GM19468 (cell line): Measurements from ENCODE around the gene SORT1.
A peak's percentile ranks its signal among the peaks of the same experiment; 100 is the strongest.
"Not testable (repeated sequence)": the region's sequence is repeated elsewhere in the genome, so short reads cannot be mapped to it uniquely, and the experiment has no call there.

ENCODE experiments used
- ATAC-seq: cut with Tn5 transposase; IDR thresholded peaks from one replicate; pipeline ENCODE4 v1.9.1; 2021; ENCODE audit warnings: mild to moderate bottlenecking, moderate library complexity, moderate number of reproducible peaks; ENCODE audit not compliant: unreplicated experiment; ENCODE audit errors: extremely low read depth

SORT1 gene

DNA sequence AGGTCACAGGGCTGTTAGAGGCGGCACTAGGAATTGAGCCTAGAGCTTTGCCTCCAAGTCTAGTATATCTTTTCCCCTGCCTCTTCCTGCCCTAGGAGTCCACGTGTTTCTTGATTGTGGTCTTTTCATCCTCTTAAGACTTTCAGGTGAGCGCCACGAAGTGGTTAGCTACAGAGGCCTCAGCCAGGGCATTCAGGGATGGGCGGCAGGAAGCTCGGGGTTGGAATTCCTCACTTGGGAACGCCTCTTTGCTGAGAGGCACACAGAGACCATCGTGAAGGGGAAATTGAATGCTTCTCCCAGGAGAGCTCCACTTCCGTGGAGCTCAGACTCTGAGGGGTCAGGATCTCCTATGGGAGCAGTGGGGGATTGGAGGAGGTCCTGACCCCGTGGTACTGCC lies 91.7 kb downstream of the SORT1 start:
- not testable (repeated sequence) for ATAC-seq

DNA sequence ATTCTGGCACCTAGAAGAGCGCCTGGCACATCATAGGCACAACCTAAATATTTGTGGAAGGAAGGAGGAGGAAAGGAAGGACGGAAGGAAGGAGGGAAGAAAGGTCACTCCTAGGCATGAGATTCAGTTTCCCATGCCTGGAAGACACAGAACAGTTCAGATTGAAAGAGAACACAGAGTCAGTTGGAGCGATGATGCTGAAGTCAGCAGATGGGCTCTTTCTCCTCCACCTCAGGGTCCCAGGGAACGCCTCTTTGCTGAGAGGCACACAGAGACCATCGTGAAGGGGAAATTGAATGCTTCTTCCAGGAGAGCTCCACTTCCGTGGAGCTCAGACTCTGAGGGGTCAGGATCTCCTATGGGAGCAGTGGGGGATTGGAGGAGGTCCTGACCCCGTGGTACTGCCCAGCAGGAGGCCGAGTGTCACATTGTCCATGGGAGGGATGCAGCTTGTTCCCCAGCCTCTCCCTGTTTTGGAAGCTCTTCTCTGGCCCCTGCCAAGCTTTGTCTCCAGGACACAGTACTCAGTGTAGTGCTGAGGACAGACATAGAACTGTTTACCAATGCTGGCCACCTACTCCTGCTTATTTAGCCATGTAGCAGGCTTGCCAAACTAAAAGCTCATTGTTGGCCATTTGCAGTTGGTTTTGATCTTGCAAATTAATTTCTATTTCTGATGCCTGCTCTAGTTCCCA lies 93.3 kb downstream of the SORT1 start:
- ATAC-seq, result no peak

DNA sequence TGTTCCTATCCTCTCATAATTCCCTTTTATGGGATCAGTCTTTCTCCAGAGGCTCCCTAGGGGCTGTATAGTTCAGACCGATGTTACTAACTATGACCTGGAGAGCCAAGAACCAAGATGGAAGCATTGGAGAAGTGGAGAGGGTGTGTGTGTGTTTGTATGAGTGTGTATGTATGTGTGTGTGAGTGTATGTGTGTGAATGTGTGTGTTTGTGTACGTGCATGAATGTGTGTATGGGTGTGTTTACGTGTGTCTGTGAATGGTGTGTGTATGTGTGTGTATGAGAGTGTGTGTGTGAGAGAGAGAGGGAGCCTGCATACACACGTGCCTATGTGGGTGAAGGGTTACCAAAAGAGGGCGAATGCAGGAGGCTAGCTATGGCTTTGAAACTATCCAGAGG lies 95.8 kb downstream of the SORT1 start:
- ATAC-seq, result no peak

DNA sequence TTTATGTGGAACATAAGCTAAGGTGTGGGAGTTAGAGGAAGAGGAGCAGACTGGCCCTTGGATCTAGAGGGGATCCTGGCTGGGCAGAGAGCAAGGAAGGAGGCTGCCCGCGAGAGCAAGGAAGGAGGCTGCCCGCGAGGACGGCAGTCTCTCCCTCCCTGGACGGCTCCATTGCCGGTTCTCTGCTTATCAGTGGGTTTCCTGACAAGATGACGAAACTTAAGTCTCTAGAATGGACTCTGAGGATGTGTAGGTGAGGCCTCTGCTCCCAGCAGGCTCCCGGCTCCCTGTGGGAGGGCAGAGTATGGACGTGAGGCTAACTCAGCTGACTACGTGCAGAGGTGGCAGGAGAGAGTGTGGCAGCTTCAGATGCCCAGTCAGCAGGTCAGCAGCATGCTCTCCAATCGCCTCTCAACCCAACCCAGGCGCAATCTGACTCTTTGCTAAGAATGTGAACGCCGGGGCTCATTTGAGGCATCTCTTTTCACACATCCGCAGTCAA lies 97.0 kb downstream of the SORT1 start:
- no peak for ATAC-seq

DNA sequence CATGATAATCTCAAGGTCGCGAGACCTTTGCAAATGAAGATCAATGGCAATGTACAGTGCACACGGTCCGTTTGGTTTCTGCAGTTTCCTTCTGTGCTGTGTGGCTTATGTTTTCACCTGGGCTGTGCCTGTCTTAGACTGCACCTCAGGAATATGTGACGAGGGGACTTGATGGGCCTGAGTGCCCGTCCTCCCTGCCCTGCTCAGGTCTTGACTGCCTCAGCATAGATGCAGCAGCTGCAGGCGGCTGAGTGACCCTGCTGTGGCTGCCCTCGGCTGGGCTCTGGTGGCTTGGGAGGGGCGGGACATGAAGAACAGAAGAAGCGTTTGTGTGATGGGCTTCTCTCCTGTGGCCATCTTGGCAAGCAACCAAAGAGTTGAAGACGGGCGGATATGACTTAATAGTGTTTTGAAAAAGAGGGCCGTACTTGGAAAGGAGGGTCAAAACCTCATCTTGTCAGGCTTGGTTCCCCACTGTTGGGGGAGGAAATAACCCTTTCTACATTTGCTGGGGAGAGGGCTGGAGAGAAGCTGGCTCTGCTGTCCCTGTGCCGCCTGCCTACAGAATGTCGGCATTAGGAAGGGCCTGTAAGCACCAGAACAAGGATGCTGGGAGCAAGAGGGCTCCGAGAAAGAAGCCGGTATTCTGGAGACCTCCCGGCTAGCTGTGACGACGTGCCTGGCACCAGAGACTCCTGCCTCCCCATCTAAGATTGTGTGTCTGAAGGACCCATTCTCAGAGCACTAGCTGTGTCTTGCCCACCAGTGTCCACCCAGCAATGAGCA lies 98.0 kb downstream of the SORT1 start:
- ATAC-seq, result no peak

DNA sequence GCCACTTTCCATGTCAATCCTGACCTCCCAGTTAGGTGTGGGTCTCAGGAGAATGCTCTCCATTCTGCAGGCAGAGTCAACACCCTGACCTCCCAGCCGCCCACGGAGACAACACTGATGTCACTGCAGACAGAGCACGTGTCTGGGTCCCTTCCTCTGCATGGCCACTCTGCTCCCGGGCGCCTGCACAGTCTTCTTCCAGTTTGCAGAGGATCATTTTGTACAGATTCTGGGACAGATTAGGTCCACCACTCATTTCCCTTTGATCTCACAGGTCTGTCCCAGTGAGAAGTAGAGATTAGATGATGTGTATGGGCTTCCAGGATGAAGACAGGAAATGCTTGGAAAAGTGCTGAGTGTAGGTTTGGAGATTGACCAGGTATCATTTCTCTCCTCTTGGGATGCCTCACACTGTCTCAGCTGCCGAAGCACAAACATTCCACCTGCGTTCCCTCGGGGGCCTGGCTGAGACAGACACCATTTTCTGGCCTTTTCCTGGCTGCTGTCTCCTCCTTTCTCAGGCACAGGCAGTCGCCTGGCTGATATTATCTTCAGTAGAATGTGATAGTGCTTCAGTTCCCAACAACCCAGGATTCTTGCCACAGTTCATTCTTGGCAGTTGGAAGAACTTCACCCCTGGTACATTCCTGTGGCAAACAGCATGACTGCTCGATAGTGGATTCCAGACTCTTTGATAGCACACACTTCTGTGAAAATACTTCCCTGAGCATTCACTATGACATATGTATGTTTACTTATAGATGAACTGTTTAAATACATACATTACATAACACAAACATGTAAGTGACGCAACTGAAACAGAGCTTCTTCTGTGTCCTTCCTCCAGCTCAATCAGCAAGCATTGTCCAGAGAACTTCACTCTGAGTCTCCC lies 98.8 kb downstream of the SORT1 start:
- no peak for ATAC-seq

DNA sequence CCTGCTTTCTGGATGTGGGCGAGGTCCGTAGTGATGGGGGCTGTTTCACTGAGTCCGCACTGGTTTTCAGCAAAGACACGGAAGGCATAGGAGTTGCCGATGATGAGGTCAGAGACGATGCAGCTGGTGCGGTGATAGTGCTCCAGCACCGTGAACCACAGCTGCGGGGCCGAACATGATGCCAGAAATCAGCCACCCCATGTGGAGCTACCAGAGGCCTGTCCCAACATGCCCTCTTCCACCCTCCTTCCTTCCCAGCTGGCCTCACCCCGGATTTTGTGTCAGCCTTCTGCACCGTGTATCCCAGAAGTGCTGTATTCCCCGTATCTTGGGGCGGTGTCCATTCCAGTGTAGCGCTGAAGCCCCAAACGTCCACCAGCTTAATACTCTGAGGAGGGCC lies 100.9 kb downstream of the SORT1 start:
- no peak for ATAC-seq

DNA sequence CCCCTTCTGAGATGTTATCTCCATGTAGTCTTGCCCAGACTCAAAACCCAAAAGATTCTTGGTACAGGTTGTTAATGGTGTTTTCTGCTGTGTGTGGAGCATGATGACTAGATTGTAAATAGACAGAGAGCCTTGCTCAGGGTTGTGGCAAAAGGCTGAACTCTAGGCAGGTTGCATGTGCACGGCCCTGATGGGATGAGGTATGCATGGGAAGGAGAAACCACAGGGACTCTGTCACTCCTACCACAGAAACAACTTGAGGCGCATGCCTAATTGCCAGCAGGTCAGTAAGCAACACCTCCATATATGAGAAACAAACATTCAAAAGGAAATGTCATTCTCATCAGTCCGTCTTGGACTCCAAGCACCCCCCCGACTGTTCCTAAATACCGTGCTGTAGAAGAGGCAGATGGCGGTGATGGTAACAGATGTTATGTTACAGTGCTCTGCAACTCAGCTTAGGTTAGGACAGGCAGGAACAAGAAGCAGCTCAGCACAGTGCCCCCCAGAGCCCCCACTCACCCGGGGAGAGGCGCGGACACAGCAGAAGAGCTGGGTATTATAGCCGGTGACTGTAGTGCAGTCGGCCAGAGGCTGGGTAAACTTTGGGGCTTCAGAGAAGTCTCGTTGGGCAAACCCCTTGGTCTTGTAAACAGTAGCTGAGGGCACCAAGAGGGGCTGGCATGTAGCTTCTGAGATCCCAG lies 101.9 kb downstream of the SORT1 start:
- ATAC-seq, result no peak

DNA sequence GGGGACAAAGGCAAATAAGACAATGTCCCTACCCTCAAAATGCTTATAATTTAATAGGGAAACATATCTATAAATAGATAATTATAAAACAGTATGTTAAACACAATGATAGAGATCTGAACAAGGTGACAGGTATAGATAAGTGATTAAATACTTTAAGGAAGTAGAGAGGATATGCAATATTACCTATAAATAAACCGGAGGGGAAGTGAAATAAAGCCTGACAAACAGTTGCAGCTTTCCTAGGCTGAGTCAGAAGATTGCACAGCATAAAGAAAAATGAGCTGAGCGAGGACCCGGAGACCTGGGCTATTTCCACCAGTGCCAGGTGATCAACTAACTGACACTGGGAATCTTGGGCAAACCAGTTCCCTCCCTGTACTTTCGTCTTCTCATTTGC lies 103.2 kb downstream of the SORT1 start:
- no peak for ATAC-seq

DNA sequence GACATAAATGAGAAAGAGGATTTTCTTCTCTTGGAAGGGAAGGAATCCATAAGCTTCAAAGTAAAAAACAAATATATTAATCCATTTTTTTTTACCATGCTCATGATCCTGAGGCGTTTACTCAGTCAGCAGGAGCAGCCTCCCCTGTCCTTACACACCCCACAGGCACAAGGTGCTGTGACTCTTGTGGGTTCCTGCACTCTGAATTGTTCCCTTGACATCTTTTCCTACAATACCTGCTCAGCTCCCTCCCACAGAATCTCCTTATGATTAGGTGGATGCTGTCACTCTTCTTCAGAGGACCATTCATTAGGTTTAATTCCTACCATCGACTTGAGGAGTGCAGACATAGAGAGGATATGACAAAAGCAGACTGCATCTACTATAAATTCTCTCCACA lies 104.7 kb downstream of the SORT1 start:
- ATAC-seq, result no peak

DNA sequence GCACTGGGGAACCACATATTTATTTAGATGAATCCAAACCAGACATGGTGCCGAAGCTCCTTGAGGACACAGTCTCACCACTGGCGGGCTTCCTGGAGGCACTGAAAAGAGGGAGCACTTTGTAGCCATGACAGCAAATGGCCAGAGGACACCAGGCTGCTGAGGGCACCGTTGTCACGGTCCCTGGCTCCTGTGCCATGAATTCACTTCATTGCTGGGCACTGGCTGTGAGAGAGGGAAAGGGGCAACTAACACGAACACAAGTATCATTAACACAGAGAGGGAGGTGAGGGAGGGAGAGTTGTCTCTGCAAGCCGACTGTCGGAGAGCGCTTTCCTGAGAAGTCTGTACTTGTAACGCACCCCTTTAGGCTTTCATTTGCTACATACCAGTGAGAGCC lies 105.4 kb downstream of the SORT1 start:
- no peak for ATAC-seq

DNA sequence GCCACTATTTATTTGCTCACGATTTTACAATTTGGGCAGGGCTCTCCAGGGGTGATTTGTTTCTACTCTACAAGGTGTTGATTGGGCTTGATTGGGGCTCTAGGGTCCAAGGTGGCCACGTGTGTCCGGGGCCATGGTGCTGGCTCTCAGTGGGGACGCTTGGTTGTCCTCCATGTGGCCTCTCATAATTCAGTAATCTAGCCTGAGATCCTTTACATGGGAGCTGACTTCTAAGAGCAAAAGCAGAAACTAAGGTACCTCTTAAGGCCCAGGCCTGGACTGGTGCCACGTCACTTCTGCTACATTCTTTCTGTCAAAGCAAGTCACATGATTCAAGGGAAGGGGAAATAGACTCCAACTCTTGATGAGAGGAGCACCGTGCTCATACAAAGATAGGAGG lies 106.7 kb downstream of the SORT1 start:
- no peak for ATAC-seq

DNA sequence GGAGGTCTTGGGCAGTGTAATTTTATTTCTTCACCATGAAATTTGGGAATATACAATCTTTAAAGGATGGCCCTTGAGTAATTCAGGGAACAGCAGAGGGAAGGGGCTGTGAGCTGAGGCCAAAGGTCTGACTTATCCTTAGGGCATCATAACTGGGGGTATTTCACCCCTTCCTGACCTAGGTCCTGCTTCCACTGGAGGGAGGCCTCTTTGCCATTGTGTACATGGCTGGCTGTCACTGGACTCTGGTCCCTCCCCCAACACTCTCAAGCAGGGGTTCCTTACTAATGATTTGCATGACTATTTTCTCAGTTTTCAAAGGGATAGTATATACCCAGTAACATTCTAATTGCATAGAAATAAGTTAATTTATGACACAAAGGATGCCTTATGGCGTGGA lies 107.6 kb downstream of the SORT1 start:
- ATAC-seq, result no peak

DNA sequence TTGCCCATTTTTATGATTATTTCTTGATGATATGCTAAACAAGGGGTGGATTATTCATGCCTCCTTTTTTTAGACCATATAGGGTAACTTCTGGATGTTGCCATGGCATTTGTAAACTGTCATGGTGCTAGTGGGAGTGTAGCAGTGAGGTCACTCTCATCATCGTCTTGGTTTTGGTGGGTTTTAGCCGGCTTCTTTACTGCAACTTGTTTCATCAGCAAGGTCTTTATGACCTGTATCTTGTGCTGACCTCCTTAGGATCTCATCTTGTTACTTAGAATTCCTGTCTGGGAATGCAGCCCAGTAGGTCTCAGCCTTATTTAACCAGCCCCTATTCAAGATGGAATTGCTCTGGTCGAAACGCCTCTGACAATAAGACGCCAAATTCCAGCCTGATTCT lies 111.0 kb downstream of the SORT1 start:
- ATAC-seq, result not testable (repeated sequence)

DNA sequence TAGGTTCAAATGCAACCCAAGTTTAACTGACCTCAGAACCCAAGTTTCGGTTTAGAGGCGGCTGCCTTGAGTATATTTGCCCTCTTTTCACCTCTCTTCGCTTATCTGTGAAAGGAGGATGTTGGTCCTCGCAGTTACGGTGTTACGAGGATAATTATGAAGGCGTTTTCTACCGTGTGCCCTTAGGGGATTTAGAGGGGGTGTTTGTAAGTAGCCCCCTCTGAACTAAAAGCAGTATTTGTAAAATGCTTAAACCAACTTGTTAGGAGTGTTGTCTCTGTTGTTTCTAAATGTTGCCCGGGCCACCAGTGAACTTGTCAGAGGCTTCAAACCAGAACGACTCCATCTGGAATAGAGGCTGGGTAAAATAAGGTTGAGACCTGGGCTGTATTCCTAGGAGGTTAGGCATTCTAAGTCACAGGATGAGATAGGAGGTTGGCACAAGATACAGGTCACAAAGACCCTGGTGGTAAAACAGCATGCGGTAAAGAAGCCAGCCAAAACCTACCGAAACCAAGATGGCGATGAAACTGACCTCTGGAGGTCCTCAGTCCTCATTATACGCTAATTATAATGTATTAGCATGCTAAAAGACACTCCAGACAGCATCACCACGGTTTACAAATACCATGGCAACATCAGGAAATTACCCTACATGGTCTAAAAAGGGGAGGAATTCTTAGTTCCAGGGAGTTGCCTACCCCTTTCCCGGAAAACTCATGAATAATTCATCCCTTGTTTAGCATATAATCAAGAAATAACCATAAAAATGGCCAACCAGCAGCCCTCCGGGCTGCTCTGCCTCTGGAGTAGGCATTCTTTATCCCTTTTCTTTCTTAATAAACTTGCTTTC lies 113.7 kb downstream of the SORT1 start:
- no peak for ATAC-seq

DNA sequence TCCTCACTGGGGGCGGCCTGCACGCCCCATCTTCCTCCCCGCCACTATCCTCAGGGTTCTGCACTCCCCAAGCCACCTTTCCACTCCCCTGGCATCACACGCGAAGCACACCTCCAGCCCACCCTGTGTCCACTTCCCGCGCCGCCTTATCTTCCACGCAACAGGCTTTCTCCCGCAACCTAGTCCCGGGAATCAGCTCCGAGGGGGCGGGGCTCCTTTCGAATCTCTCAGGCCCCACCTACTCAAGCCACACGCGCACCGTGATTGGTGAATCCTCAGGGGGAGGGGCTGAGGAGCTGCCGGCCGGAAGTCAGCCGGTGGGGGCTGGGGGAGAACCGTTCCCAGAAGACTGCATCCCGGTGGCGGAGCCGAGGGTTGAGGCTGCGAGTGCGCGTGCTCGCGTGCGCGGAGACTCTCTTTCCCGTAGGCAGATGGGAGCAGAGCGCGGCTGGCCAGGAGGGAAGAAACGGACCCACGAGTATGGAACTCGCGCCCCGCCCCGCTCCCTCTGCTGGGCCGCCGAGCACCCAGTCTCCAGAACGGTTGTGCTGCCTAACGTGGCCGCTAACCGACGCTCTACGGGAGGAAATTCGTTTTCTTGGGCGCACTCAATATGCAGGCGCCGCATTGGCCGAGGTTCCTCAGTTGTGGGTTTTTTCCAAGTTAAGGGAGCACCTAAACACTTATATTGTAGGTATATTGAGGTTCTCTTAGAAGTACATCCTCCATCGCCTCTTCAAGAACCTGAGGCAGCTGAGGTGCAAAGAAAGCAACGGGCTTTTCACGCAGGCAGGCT lies 114.6 kb downstream of the SORT1 start, which contains the start of gene PSRC1:
TSS of gene PSRC1 (minus strand) at position 194 of the 796 bp plus-strand sequence.
- peak; percentile 53 for ATAC-seq

DNA sequence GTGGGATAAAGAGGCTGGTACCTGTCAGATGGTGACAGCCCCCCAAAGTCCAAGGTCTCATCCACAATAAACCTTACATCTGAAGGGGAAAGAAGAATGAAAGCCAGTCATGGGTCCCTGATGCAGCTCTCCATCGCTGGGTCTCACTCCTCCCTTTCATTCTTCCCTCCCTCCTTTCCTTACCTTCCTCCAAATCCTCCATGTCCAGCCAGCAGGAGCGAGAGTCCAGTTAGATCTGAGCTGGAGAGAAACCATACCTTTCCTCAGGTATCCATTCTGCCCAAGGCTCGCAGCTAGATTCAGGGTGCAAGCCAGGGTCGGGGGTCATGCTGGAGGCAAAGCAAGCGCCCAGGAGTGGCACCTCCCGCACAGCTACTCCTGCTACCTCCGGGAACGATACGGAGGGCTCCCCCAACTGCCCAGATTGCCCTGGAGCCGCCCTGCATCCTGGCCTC lies 115.2 kb downstream of the SORT1 start:
- no peak for ATAC-seq
